Measurements from ENCODE around the gene CERS6.

The CERS6 gene

DNA sequence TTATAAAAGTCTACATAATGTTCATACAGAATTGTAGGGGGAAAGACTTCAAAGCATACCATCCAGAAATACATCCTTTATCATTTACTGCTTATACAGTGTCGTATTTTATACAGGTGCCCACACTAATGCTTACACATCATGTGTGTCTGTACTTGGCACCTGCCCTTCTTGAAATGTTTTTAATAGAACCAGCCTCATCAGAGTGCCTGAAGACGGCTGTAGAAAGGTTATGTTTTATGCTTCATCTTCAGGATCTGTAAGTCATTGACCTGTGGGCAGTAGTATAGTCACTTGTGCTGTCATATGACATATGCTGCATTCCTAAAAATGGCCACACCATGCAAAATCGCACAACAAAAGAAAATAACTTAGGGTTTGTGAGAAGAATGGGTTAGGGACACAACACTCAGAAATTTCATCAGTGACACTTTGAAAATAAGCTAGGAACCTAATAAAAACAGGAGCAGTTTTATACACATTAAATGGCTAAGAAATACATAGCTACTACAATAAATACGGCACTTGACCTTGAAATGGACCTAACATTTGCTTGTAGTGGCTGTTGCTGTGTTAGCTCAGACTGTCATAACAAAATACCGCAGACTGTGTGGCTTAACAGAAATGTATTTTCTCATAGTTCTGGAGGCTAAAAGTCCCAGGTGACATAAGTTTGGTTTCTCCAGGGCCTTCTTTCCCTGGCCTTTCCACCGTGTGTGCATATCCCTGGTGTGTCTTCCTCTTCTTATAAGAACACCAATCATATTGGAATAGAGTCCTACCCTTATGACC, 112.6 kb downstream of the CERS6 start:
- no peak for DNase-seq (ENCODE audit: low spot score)

DNA sequence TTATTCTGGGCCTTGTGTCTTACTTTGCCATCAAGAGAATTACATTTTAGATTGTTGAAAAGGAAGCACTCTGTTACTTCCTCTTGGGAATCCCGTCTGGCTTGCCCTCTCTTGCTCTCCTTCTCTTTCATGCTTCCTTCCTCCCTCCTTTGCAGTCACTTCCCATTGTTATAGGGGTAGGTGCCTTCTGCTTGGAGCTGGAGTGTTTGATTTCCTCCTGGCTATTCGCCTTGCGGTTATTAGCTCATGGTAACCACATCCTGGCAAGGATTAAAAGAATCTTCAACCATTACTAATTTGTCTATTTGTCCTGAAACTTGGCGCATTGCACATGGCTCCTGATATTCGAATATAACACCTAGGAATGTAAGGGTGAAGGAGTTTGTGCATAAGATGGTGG, 115.0 kb downstream of the CERS6 start:
- no peak for DNase-seq (ENCODE audit: low spot score)

DNA sequence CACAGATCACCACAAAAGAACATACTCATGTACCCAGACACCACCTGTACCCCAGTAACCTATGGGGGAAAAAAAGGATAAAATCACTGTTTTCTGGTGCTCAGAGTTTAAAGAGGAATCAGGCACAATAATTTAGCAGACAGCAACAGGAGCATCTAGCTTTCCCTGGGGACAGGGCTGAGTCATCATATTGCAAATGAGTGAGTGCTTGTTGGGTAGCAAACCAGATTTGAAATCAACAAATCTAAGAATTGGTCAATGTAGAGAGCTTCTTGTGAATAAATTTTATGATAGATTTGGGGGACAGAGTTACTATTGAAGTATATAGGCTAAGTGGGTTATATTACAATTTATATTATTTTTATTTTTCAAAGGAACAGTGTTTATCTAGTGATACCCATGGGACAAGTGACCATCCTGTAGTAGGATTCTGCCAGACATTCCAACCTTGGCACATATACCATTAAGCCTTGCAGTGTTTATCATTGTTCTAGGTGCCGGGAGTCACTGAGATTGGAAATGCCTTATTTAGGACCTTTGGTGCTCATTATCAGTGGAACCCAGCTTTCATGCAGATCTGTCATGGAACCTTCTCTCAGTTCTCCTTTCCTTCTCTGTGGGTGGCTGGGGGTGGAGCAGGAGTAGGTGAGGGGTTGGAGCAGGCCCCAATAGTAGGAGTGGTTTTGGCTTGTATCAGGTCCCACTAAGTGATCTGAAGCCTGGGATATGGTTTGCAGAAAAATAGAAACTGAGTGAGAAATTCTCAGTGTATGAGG, 117.2 kb downstream of the CERS6 start:
- DNase-seq (ENCODE audit: low spot score): no peak

DNA sequence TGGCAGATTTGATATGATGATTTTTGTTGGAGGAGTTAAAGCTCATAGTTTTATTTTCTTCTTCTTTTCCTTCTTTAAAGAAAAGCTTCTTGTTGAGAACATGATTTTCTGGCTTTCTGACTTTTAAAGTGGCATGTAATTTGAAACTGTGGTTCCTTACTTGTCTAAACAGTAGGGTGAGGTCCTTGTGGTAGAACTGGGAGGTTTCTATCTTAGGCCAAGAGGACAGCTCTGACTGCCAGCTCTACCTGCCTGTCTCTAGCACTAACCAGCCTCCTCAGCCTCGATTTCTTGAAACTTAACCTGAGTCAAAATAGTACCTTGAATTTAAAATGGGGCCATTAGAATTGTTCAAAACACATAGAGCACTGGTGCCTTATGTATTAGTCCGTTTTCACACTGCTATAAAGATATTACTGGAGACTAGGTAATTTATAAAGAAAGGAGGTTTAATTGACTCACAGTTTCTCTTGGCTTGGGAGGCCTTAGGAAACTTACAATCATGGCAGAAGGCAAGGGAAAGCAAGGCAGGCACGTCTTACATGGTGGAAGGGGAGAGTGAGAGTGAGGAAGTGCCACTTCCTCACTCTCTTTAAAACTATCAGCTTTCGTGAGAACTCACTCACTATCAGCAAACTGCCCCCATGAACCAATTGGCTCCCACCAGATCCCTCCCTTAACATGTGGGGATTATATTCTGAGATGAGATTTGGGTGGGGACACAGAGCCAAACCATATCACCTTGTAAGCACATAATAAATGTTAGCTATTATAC, 119.0 kb downstream of the CERS6 start:
- no peak for DNase-seq (ENCODE audit: low spot score)

DNA sequence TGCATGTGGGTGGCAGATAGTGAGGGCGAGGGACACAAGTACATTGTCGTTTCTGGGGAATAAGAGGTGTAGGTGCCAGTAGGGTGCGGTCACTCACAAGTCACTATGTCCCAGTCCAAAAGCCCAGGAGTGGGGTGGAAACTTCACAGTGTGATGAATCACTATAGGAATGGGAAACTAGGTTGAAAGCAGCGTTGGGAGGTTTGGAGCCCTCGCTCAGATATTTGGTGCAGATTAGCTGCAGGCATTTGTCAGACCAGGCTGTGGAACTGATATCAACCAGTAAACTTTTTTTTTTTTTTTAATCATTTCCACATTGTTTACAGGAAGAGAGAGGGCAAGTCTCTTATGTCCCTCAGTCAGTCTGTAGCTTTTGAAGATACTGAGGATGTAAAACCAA, 121.8 kb downstream of the CERS6 start:
- DNase-seq (ENCODE audit: low spot score): no peak

DNA sequence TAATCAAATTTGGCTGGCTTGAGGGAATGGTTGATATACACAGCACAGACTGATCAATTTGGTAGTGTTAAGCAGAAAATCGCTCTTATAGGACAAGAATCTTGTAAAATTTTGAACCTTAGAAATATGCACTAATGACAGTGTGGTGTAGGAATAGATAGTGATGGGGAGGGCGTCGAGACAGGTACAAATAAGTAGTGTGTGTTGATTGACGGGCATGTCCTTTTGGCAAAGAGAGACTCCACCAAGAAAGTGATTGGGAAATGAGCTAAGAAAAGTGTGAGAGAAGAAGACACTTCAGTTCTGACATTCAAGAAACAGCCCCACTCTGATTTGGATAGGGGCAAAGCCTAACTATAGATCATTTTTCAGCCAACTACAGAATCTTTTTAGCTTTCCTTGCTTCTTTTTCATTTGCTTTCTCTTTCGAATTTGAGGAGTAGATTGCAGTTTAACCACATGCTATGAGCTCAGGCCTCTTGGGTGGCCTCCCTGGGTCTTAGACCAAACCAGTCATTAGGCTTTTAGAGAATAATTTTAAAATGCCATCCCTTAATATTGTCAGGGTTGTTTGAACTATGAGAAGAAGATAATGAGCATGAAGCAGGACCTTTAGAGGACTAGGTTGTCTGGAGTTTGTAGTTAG, 127.1 kb downstream of the CERS6 start:
- no peak for DNase-seq (ENCODE audit: low spot score)

GRCh38 chr2:168583710-168584521, 127.8 kb downstream of the CERS6 start:
- DNase-seq (ENCODE audit: low spot score): peak; percentile 11

GRCh38 chr2:168584911-168585310, 128.8 kb downstream of the CERS6 start:
- DNase-seq (ENCODE audit: low spot score): no peak

GRCh38 chr2:168585700-168586099, 129.6 kb downstream of the CERS6 start:
- DNase-seq (ENCODE audit: low spot score): no peak

DNA sequence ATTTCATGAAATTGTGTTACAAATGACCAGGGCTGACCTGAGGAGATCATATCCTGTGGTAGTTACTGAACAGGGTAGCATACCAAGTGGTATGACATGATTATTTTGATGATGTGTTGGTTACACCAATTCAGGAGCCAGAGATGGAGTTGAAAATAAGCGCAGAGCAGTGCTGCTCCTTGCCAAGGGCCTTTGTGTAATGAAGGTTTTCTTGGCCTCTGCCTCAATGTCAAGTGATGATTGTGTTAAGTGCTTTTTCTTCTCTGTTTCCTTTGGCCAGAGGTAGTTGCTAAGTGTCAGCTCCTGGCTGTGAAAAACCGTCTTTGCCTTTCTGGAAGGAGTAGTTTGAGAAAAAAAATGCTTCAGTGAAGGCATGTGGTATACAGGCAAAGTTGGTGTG, 131.2 kb downstream of the CERS6 start:
- DNase-seq (ENCODE audit: low spot score): no peak

DNA sequence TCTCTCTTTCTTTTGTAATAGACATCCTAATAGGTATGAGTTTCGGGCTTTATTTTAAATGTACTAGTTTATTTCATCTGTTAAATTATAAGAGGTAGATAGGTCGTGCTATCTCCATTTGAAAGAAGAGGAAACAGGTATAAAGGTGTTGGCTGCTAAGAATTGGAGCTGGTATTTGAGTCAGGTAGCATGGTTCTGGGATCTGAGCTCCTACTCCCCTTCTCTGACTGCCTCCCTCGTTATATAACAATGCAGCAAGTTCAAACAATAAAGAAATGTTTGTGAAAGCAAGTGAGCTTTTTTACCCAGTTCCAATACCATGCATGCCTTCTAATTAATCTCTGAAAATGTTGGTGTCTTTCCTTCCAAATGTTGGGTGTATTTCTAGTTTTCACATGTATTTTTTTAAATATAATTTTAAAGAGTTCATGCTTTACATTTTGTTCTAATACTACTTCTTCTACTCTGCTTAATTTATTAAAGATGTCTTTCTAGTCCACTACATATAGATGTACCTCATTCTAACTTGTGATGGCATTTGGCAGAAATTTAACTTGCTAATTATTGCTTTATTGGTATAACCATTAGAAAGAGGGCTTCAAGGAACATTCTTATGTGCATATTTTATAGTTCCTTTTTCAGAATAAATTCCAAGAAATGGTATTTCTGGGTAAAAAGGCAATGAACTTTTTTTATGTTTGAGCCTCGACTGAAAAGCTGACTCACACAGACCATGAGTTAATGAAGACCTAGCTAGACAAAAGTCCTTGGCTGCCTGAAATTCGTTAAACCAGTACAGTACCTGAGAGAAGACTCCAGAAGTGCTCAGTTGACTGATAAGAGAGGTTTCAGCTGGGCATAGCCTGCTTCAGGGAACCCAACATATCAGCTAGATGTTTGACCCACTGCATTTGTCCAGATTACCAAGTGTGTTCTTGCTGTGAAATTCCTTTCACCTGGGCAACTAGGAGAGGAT, 133.5 kb downstream of the CERS6 start:
- no peak for DNase-seq (ENCODE audit: low spot score)

DNA sequence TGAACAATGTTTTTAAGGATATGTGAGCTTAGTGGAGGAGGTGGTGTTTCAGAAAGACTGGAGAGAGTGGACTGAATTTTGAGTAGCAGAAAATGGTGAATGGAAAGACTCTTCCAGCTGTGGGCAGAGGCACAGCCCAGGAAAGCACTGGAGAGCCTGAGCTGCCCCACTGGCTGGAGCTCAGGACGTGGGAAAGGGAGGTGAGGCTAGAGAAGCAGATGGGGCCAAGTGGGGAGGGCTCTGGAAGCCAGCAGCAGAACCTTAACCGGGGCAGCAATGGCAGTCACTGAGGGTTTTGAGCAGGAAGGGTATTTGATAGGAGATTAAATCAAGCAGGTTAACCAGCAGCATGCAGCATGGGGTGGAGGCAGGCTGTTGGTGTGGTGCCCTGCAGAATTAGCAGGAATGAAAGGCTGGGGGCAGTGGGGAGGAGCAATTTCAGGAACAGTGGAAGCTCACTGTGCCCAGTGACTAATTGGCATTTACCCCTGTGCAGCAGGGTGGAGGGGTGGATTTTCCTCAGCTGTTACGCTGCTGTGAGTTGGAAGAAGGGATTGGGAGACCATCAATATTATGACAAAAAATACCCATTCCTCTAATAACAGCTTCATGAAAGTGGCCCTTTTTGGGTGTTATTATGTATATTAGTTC, 136.2 kb downstream of the CERS6 start:
- no peak for DNase-seq (ENCODE audit: low spot score)

- no peak for DNase-seq (ENCODE audit: low spot score)
Observed at GRCh38 chr2:168593713-168594112, 137.6 kb downstream of the CERS6 start.

DNA sequence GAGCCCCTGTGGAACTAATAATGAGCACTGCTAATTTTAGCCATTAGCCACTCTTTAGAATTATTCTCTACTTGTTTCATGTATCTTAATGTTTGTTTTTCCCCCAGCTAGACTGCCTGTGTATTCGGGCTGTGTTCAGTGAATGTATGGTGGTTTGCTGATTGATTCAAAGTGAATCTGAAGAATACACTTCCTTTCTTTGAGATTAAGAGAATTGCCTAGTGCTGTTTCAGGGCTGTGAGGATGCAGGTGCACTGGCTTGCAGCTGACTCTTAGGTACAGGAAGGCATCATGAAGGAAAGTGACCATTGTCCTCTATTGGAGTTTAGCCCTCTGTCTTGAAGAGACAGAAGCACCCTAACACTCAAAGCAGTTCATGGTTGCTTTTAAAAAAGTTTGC, 138.7 kb downstream of the CERS6 start:
- no peak for DNase-seq (ENCODE audit: low spot score)

- no peak for DNase-seq (ENCODE audit: low spot score)
Observed at GRCh38 chr2:168596881-168597655, 141.0 kb downstream of the CERS6 start.

- no peak for DNase-seq (ENCODE audit: low spot score)
Observed at GRCh38 chr2:168599738-168600137, 143.7 kb downstream of the CERS6 start.

GRCh38 chr2:168600949-168601348, 144.9 kb downstream of the CERS6 start:
- no peak for DNase-seq (ENCODE audit: low spot score)

- no peak for DNase-seq (ENCODE audit: low spot score)
Observed at GRCh38 chr2:168601741-168602140, 145.7 kb downstream of the CERS6 start.

GRCh38 chr2:168602379-168602778, 146.3 kb downstream of the CERS6 start:
- no peak for DNase-seq (ENCODE audit: low spot score)

Data from hematopoietic multipotent progenitor cell treated with erythropoietin and hydrocortisone succinate and interleukin-3 and kit ligand, for 15 days (in vitro differentiated cells).